PFSK-1 (cell line): ENCODE data around the gene SEMG1.

Experiments used
- FOXP2 ChIP-seq: optimal IDR thresholded peaks from 2 replicates; pipeline ENCODE3; 2011; ENCODE audit warnings: borderline replicate concordance, control low read depth, inconsistent platforms; ENCODE audit not compliant: insufficient read depth; ENCODE audit errors: extremely low read length, extremely low read depth
- POLR2AphosphoS5 ChIP-seq: IDR thresholded peaks from 2 replicates; pipeline ENCODE4 v1.6.1; 2012; ENCODE audit warnings: low read depth, mild to moderate bottlenecking, control low read depth, low read length, moderate library complexity
- SIN3A ChIP-seq: IDR thresholded peaks from 2 replicates; pipeline ENCODE4 v1.6.1; 2012; ENCODE audit warnings: mild to moderate bottlenecking, low read length, moderate library complexity, borderline replicate concordance; ENCODE audit not compliant: insufficient read depth
- TAF1 ChIP-seq: IDR thresholded peaks from 2 replicates; pipeline ENCODE4 v1.6.1; 2012; ENCODE audit warnings: low read length, control low read depth, borderline replicate concordance; ENCODE audit not compliant: insufficient read depth
- TF ChIP-seq, protein P1 (sequence below), 2 experiments: IDR thresholded peaks; 2 replicates each; pipeline versions ENCODE4 v1.6.1 to v1.8.0; 2011 to 2012; ENCODE audit warnings: low read depth in 2 of 2, low read length in 2 of 2, control low read depth in 1 of 2, inconsistent platforms in 1 of 2, mild to moderate bottlenecking in 1 of 2, moderate library complexity in 1 of 2; ENCODE audit not compliant: insufficient read depth in 1 of 2

SEMG1 gene

DNA sequence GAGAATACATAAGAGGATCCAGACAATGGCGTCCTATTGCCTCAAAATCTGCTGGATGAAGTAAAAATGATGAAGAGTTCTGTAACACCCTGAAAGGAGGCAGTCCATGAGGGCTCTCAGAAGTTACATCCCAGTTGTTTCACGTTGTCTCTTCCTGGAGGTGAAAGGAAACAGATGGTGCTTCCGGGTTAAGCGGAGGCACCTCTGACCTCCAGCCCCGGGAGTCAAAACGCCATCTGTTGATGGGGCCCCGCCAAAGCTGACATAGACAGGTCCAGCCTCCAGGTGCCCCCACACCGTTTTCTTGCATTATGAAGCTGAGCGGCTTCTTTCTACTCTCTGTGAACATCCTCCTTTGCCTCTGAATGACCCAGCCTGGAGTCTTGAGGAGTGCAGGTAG lies 23.8 kb downstream of the SEMG1 start:
- no peak for TF ChIP-seq POLR2AphosphoS5
- no peak for TF ChIP-seq TAF1
- no peak for TF ChIP-seq SIN3A
- TF ChIP-seq FOXP2 = no peak
- TF ChIP-seq, protein P1, sequence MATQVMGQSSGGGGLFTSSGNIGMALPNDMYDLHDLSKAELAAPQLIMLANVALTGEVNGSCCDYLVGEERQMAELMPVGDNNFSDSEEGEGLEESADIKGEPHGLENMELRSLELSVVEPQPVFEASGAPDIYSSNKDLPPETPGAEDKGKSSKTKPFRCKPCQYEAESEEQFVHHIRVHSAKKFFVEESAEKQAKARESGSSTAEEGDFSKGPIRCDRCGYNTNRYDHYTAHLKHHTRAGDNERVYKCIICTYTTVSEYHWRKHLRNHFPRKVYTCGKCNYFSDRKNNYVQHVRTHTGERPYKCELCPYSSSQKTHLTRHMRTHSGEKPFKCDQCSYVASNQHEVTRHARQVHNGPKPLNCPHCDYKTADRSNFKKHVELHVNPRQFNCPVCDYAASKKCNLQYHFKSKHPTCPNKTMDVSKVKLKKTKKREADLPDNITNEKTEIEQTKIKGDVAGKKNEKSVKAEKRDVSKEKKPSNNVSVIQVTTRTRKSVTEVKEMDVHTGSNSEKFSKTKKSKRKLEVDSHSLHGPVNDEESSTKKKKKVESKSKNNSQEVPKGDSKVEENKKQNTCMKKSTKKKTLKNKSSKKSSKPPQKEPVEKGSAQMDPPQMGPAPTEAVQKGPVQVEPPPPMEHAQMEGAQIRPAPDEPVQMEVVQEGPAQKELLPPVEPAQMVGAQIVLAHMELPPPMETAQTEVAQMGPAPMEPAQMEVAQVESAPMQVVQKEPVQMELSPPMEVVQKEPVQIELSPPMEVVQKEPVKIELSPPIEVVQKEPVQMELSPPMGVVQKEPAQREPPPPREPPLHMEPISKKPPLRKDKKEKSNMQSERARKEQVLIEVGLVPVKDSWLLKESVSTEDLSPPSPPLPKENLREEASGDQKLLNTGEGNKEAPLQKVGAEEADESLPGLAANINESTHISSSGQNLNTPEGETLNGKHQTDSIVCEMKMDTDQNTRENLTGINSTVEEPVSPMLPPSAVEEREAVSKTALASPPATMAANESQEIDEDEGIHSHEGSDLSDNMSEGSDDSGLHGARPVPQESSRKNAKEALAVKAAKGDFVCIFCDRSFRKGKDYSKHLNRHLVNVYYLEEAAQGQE (IDR thresholded peaks at IDR 0.05; ENCODE audit: insufficient read depth in 1 of 2, low read depth in 2 of 2, low read length in 2 of 2) = no peak

DNA sequence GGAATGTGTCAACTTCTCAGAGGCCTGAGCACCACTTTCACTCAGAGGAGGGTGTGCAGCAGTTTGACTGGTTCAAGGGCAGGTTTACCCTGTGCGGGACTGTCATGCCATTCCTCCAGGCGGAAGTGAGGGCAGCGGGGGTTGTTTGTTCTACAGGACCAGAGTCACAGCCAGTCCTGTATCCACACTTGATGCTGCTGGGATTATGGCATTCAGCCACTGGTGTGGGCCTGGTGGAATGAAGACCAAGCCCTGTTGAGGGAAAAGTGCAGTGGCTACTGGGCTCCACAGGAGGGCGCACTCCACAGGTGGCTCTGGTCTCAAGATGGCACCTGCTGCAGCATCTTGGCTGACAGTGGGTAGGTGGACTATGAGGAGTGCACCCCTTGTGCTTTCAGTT lies 29.2 kb downstream of the SEMG1 start:
- TF ChIP-seq SIN3A (no peak), POLR2AphosphoS5 (no peak), TAF1 (no peak), FOXP2 (no peak)
- TF ChIP-seq, protein P1 (IDR thresholded peaks at IDR 0.05; ENCODE audit: insufficient read depth in 1 of 2, low read depth in 2 of 2, low read length in 2 of 2) = no peak

DNA sequence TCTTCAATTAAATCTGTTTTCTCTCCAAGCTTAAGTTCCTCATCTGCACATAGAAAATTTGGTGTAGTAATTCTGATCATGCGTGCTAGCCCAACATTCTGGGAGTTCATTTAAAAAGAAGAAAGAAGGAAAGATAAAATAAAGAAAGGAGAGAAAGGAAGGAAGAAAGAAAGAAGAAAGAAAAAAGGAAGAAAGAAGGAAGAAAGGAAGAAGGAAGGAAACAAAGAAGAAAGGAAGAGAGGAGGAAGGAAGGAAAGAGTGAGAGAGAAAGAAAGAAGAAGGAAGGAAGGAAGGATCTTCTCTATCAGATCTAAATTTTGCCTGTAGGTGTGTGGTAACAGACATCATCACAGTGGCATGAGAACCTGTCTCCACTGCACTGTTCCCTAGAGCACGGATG lies 31.3 kb downstream of the SEMG1 start:
- TF ChIP-seq FOXP2 (no peak), TAF1 (no peak), POLR2AphosphoS5 (no peak), SIN3A (no peak)
- TF ChIP-seq, protein P1 (IDR thresholded peaks at IDR 0.05; ENCODE audit: insufficient read depth in 1 of 2, low read depth in 2 of 2, low read length in 2 of 2) = no peak

DNA sequence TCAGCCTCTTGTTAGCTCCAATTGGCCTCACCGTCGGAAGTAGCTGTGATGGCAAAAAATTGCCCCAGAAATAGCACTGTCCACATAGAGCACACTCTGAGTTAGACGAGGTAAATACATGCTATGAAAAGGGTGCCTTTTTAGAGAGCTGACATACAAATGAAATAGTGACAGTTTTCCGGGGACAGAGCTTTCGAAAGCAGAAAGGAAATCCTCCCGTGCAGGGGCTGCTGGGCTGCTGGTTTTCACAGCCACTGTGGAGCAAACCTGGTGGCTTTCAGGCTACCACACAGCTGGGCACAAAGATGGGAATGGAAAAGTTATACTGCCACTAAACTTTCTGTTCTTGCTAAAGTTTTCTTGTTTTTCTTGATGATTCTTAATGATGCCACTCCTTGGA lies 39.3 kb downstream of the SEMG1 start:
- TF ChIP-seq SIN3A (no peak), POLR2AphosphoS5 (no peak), FOXP2 (no peak), TAF1 (no peak)
- TF ChIP-seq, protein P1 (IDR thresholded peaks at IDR 0.05; ENCODE audit: insufficient read depth in 1 of 2, low read depth in 2 of 2, low read length in 2 of 2) = no peak

DNA sequence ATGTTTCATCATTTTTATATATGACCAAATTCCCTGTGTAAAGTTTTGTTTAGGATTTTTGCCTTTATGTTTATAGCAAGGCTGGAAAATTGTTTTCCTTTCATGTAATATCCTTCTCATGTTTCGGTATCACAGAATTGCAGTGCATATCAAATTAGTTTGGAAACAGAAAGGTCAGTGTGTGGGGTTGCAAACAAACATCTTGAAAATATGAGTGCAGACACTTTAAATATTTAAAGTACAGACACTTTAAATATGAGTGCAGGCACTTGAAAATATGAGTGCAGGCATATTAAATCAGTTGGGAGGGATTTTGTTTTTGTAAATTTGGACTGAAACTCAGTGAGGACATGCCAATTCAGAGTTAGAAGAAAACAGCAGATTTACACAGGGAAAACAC lies 41.0 kb downstream of the SEMG1 start:
- no peak for TF ChIP-seq FOXP2
- no peak for TF ChIP-seq POLR2AphosphoS5
- TF ChIP-seq SIN3A = no peak
- TF ChIP-seq, protein P1 (IDR thresholded peaks at IDR 0.05; ENCODE audit: insufficient read depth in 1 of 2, low read depth in 2 of 2, low read length in 2 of 2) = no peak
- TF ChIP-seq TAF1 = no peak
